GM20000 (cell line): ENCODE results near the gene DENND1C.
A peak's percentile ranks its signal among the peaks of the same experiment; 100 is the strongest.

ENCODE experiments used
- DNase-seq: peaks from one replicate; pipeline ENCODE4 v3.0.0; 2012; ENCODE audit warnings: low spot score
- CTCF ChIP-seq: IDR thresholded peaks from 2 replicates; pipeline ENCODE4 v1.5.1; 2012; ENCODE audit warnings: mild to moderate bottlenecking, control low read depth; ENCODE audit errors: extremely low read depth, missing control alignments

DENND1C gene

GRCh38 chr19:6494438-6495036, 12.9 kb upstream of the DENND1C start:
- DNase-seq, result no peak
- TF ChIP-seq CTCF, result no peak

- TF ChIP-seq CTCF, result no peak
- peak; percentile 2 for DNase-seq
Measured at GRCh38 chr19:6491802-6492592, 10.4 kb upstream of the DENND1C start.

- TF ChIP-seq CTCF, result no peak
- no peak for DNase-seq
Measured at GRCh38 chr19:6490134-6490533, 8.5 kb upstream of the DENND1C start.

GRCh38 chr19:6489278-6490061, 7.9 kb upstream of the DENND1C start:
- DNase-seq, result peak; percentile 83
- TF ChIP-seq CTCF, result no peak

GRCh38 chr19:6484831-6485230, 3.2 kb upstream of the DENND1C start:
- no peak for TF ChIP-seq CTCF
- DNase-seq, result no peak

GRCh38 chr19:6484230-6484629, 2.6 kb upstream of the DENND1C start:
- no peak for TF ChIP-seq CTCF
- no peak for DNase-seq

- no peak for DNase-seq
Measured at GRCh38 chr19:6483235-6483634, 1.6 kb upstream of the DENND1C start.

More at GRCh38 chr19:6483235-6483634, 1.6 kb upstream of the DENND1C start:
- TF ChIP-seq CTCF, result no peak
